IMR-90 (cell line): Measurements from ENCODE around the gene SORCS1. TPM values are rescaled to one million over a fixed set of nuclear protein-coding genes. Genes with fewer than 3 reads are reported as not detected.

Source experiments
- ATAC-seq: fragments of 200-7000 bp; cut with Tn5 transposase; 2 replicates; pipeline ENCODE4 v1.9.1; 2020; ENCODE audit warnings: low read depth, mild to moderate bottlenecking, moderate library complexity
- BruUV-seq: library from RNA; stranded (reverse); fragments of 400-500 nt; replicated peaks from 2 replicates; lab custom pipeline; 2021; lab: Mats Ljungman, UMichigan
- CTCF ChIA-PET: fragments of 300-600 bp; formaldehyde crosslinking; extraction: SDS; loops from one replicate; lab custom pipeline; 2021; ENCODE audit warnings: antibody characterized with exemption; lab: Yijun Ruan, JAX
- POLR2A ChIA-PET: fragments of 300-600 bp; sonication (Branson Sonifier 250); formaldehyde crosslinking; loops from one replicate; lab custom pipeline; 2022; ENCODE audit warnings: antibody characterized with exemption; ENCODE audit not compliant: unreplicated experiment; lab: Charles Lee
- DNase-seq: peaks from one replicate; pipeline ENCODE4 v3.0.0; 2013
- H2AFZ ChIP-seq: replicated peaks from 2 replicates; pipeline ENCODE3; 2013; ENCODE audit warnings: low read length, mild to moderate bottlenecking; ENCODE audit not compliant: poor library complexity
- H2AK5ac ChIP-seq: 2 replicates; pipeline ENCODE4 v1.6.1; 2013; ENCODE audit warnings: low read depth, low read length, inconsistent platforms
- H2AK9ac ChIP-seq: replicated peaks from 2 replicates; pipeline ENCODE3; 2013; ENCODE audit warnings: mild to moderate bottlenecking, low read depth, low read length, moderate library complexity; ENCODE audit not compliant: poor library complexity
- H2BK120ac ChIP-seq: 2 replicates; pipeline ENCODE4 v1.6.1; 2013; ENCODE audit warnings: low read depth, low read length, inconsistent platforms
- H2BK15ac ChIP-seq: 3 replicates; pipeline ENCODE4 v1.6.1; 2013; ENCODE audit warnings: low read depth, low read length, inconsistent platforms
- H2BK20ac ChIP-seq: 2 replicates; pipeline ENCODE4 v1.6.1; 2013; ENCODE audit warnings: low read depth, mild to moderate bottlenecking, inconsistent platforms, low read length, moderate library complexity
- H2BK5ac ChIP-seq: 2 replicates; pipeline ENCODE4 v1.6.1; 2013; ENCODE audit warnings: mild to moderate bottlenecking, low read depth, low read length, inconsistent platforms; ENCODE audit not compliant: poor library complexity, severe bottlenecking
- H3K14ac ChIP-seq: replicated peaks from 2 replicates; pipeline ENCODE4 v1.6.1; 2013; ENCODE audit warnings: low read depth, low read length, inconsistent platforms
- H3K18ac ChIP-seq: 2 replicates; pipeline ENCODE4 v1.6.1; 2013; ENCODE audit warnings: low read depth, low read length, control low read depth
- H3K23ac ChIP-seq: 2 replicates; pipeline ENCODE4 v1.6.1; 2013; ENCODE audit warnings: low read depth, low read length, inconsistent platforms
- H3K27ac ChIP-seq: 2 replicates; pipeline ENCODE4 v1.5.1; 2013; ENCODE audit warnings: mild to moderate bottlenecking, control low read depth, low read length; ENCODE audit not compliant: insufficient read depth
- H3K27me3 ChIP-seq: 2 replicates; pipeline ENCODE4 v1.6.1; 2013; ENCODE audit warnings: low read length; ENCODE audit not compliant: control insufficient read depth, insufficient read depth
- H3K36me3 ChIP-seq: 2 replicates; pipeline ENCODE4 v1.6.1; 2013; ENCODE audit warnings: low read length, mixed read lengths; ENCODE audit not compliant: control insufficient read depth, insufficient read depth
- H3K4ac ChIP-seq: 2 replicates; pipeline ENCODE4 v1.6.1; 2013; ENCODE audit warnings: low read depth, low read length, inconsistent platforms
- H3K4me1 ChIP-seq: 2 replicates; pipeline ENCODE4 v1.6.1; 2013; ENCODE audit warnings: low read length, mixed read lengths; ENCODE audit not compliant: control insufficient read depth, insufficient read depth
- H3K4me2 ChIP-seq: 2 replicates; pipeline ENCODE4 v1.6.1; 2013; ENCODE audit warnings: low read depth, mild to moderate bottlenecking, control low read depth, low read length, moderate library complexity
- H3K4me3 ChIP-seq: 2 replicates; pipeline ENCODE4 v1.5.1; 2013; ENCODE audit warnings: low read depth, mild to moderate bottlenecking, control low read depth, low read length, moderate library complexity; ENCODE audit not compliant: insufficient read depth
- H3K56ac ChIP-seq: 2 replicates; pipeline ENCODE4 v1.6.1; 2013; ENCODE audit warnings: low read length, inconsistent platforms; ENCODE audit not compliant: insufficient read depth; ENCODE audit errors: extremely low read depth
- H3K79me1 ChIP-seq, 2 experiments: 2 replicates each; pipeline ENCODE4 v1.6.1; 2013; ENCODE audit warnings: low read length in 2 of 2, inconsistent platforms in 1 of 2, low read depth in 1 of 2
- H3K9ac ChIP-seq: 2 replicates; pipeline ENCODE4 v1.6.1; 2013; ENCODE audit warnings: low read depth, low read length, control low read depth
- H3K9me1 ChIP-seq: 2 replicates; pipeline ENCODE4 v1.6.1; 2013; ENCODE audit warnings: low read length, inconsistent platforms; ENCODE audit not compliant: insufficient read depth
- H3K9me3 ChIP-seq: 2 replicates; pipeline ENCODE4 v1.6.1; 2013; ENCODE audit warnings: low read length; ENCODE audit not compliant: control insufficient read depth, insufficient read depth
- H4K20me1 ChIP-seq: 2 replicates; pipeline ENCODE4 v1.6.1; 2013; ENCODE audit warnings: low read length, inconsistent platforms; ENCODE audit not compliant: insufficient read depth
- H4K5ac ChIP-seq: 2 replicates; pipeline ENCODE4 v1.6.1; 2013; ENCODE audit warnings: mild to moderate bottlenecking, low read depth, low read length, control low read depth
- H4K8ac ChIP-seq, 2 experiments: 2 replicates each; pipeline ENCODE4 v1.6.1; 2013; ENCODE audit warnings: low read depth in 2 of 2, low read length in 2 of 2, control low read depth in 1 of 2, inconsistent platforms in 1 of 2
- H4K91ac ChIP-seq: 2 replicates; pipeline ENCODE4 v1.6.1; 2013; ENCODE audit warnings: low read depth, low read length, inconsistent platforms; ENCODE audit not compliant: insufficient read depth
- BHLHE40 ChIP-seq: fragments of 150-350 bp; IDR thresholded peaks from 2 replicates; pipeline ENCODE4 v1.6.1; 2016; ENCODE audit warnings: mild to moderate bottlenecking, low read depth, low read length
- NFE2L2 ChIP-seq: fragments of 150-350 bp; IDR thresholded peaks from 2 replicates; pipeline ENCODE4 v1.6.1; 2016; ENCODE audit warnings: low read depth, mild to moderate bottlenecking, low read length
- POLR2A ChIP-seq: IDR thresholded peaks from 2 replicates; pipeline ENCODE4 v1.6.1; 2012; ENCODE audit warnings: mild to moderate bottlenecking, low read depth, low read length
- RAD21 ChIP-seq: IDR thresholded peaks from 2 replicates; pipeline ENCODE4 v1.6.1; 2012; ENCODE audit warnings: low read length, improper control_type of control experiment
- WGBS, 2 experiments: methylation state at CpG; one replicate each; pipeline versions ENCODE4 v1.1.5 to v1.1.7; 2013; ENCODE audit warnings: missing lambda C conversion rate in 2 of 2; ENCODE audit not compliant: insufficient read length in 1 of 2; ENCODE audit errors: extremely low coverage in 2 of 2; 5-methylcytosine and 5-hydroxymethylcytosine counted together
- dilution Hi-C: fragments of 300-500 bp; cut with HindIII; formaldehyde crosslinking; loops from one replicate; pipeline ENCODE4 v1.14.3; 2018; ENCODE audit warnings: low sequenced_read_pairs; ENCODE audit not compliant: unreplicated experiment
- in situ Hi-C: fragments of 300-500 bp; cut with MboI; formaldehyde crosslinking; loops from 3 replicates; pipeline ENCODE4 v1.14.3; 2019; ENCODE audit warnings: low sequenced_read_pairs, inconsistent platforms, mixed read lengths
- intact Hi-C: fragments of 100-400 bp; cut with micrococcal nuclease; formaldehyde crosslinking; loops from 2 replicates; pipeline ENCODE4 v1.10.0; 2022
- polyA plus RNA-seq, 3 experiments: library from polyadenylated mRNA; depleted of rRNA; stranded (reverse); fragments of >200 nt; gene quantifications; 2 replicates each; pipeline ENCODE4 v1.2.3, GENCODE V29; 2012; ENCODE audit warnings: low replicate concordance in 1 of 3
- total RNA-seq: library from RNA; depleted of rRNA; stranded (reverse); fragments of >200 nt; gene quantifications from 2 replicates; pipeline ENCODE4 v1.2.3, GENCODE V29; 2012
- TF ChIP-seq, protein P1 (sequence below): conservative IDR thresholded peaks from 2 replicates; pipeline ENCODE4 v1.5.1; 2012; ENCODE audit warnings: mild to moderate bottlenecking, low read depth, low read length, improper control_type of control experiment

The SORCS1 gene
- total and polyA plus RNA-seq, 2 of the 4 experiments (the other 2 are of a cell fraction): under 0.01 TPM; not detected in 1

DNA sequence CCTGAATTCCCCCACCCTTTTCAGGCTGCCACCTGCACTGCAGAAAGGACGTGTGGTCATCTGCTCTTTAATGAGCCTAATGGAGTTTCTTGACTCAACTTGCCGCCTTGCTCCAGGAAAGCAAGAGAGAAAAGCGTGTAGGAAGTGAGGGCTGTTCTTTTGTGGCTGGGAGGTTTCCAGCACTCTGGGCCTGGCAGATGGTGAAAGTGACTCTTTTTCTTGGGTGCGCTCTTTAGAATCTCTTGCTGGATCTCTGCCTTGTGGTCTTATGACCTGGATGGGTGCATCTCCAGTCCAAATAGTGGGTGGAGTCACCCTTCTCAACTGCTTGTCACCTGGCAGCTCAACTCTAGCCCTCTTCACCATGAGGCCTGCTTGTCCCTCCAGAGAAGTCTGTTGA lies 244.0 kb downstream of the SORCS1 start:
- H3K9me3 ChIP-seq: peaks cover 13% of the 10 kb centered on the region
- no peak overlapping the region for H3K18ac ChIP-seq
- H3K4me2 ChIP-seq: no peak overlapping the region
- intact Hi-C loops (no loop called here), in situ Hi-C loops (no loop called here), dilution Hi-C loops (no loop called here)
- no peak overlapping the region for H3K14ac ChIP-seq
- no peak overlapping the region for H2BK15ac ChIP-seq
- no peak overlapping the region for H2AFZ ChIP-seq
- CTCF ChIA-PET: no interaction called here
- H3K4me3 ChIP-seq: no peak overlapping the region
- no peak overlapping the region for H2AK5ac ChIP-seq
- H2BK20ac ChIP-seq: no peak overlapping the region
- DNase-seq: no peak
- H3K9ac ChIP-seq: no peak overlapping the region
- no peaks in the 10 kb centered on the region for H3K9me1 ChIP-seq
- POLR2A ChIA-PET: no interaction called here
- no peak overlapping the region for H4K8ac ChIP-seq
- no peaks in the 10 kb centered on the region for H3K79me1 ChIP-seq
- no peak overlapping the region for H2BK120ac ChIP-seq
- no peak overlapping the region for H3K56ac ChIP-seq
- H4K20me1 ChIP-seq: no peaks in the 10 kb centered on the region
- no peak for ATAC-seq
- H2AK9ac ChIP-seq: no peak overlapping the region
- H4K5ac ChIP-seq: no peak overlapping the region
- H3K4me1 ChIP-seq: no peaks in the 10 kb centered on the region
- H3K23ac ChIP-seq: no peak overlapping the region
- no peak for TF ChIP-seq RAD21
- TF ChIP-seq, protein P1, sequence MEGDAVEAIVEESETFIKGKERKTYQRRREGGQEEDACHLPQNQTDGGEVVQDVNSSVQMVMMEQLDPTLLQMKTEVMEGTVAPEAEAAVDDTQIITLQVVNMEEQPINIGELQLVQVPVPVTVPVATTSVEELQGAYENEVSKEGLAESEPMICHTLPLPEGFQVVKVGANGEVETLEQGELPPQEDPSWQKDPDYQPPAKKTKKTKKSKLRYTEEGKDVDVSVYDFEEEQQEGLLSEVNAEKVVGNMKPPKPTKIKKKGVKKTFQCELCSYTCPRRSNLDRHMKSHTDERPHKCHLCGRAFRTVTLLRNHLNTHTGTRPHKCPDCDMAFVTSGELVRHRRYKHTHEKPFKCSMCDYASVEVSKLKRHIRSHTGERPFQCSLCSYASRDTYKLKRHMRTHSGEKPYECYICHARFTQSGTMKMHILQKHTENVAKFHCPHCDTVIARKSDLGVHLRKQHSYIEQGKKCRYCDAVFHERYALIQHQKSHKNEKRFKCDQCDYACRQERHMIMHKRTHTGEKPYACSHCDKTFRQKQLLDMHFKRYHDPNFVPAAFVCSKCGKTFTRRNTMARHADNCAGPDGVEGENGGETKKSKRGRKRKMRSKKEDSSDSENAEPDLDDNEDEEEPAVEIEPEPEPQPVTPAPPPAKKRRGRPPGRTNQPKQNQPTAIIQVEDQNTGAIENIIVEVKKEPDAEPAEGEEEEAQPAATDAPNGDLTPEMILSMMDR: no peak
- TF ChIP-seq POLR2A: no peak
- no peak for TF ChIP-seq BHLHE40
- TF ChIP-seq NFE2L2: no peak
- WGBS, 2 experiments: no CpG with 5 or more reads among the region's 4 CpGs
- H3K27ac ChIP-seq: no peak overlapping the region
- no peak overlapping the region for H3K4ac ChIP-seq
- H3K27me3 ChIP-seq: no peaks in the 10 kb centered on the region
- no peak overlapping the region for H2BK5ac ChIP-seq
- no peaks in the 10 kb centered on the region for H3K36me3 ChIP-seq
- no TSS peak for BruUV-seq
- no peak overlapping the region for H4K91ac ChIP-seq
